ENCODE measurements around the gene VWA5B1.

The VWA5B1 gene

DNA sequence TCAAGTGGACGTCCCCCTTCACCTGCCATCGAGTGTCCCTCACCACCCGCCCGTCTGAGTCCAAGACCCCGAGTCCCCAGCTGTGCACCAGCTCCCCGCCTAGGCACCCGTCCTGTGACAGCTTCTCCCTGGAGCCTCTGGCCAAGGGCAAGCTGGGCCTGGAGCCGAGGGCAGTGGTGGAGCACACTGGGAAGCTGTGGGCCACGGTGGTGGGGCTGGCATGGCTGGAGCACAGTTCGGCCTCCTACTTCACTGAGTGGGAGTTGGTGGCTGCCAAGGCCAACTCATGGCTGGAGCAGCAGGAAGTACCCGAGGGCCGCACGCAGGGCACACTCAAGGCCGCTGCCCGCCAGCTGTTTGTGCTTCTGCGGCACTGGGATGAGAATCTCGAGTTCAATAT lies 63.2 kb downstream of the VWA5B1 start:
- no peak overlapping the region for H3K27ac Mint-ChIP-seq
- H3K36me3 Mint-ChIP-seq (ENCODE audit: low read depth): no peaks in the 10 kb centered on the region
- H3K4me3 Mint-ChIP-seq: no peak overlapping the region
- DNase-seq (ENCODE audit: low spot score): no peak
- H3K4me1 Mint-ChIP-seq (ENCODE audit: low read depth): no peaks in the 10 kb centered on the region
- H3K9me3 Mint-ChIP-seq: no peaks in the 10 kb centered on the region
- peaks cover 15% of the 10 kb centered on the region for H3K27me3 Mint-ChIP-seq (ENCODE audit: low read depth)

DNA sequence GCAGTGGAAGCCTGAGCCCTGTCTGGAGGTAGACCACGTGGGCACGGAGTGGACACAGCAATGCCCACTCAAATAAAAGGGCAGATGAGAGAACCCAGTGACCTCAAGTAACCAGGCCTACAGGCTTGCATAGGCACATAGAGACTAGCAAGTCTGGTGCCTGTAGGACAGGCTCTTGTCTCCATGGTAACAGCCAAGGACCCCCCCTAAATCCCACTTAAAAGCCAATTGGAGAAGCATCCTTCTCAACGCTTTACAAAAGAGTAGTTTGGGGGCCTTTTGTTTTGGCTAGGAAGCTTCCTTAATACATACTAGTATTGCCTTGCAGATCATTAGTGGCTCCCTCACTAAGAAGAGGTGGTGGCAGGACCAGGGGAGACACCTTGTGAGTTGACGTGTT lies 63.9 kb downstream of the VWA5B1 start:
- H3K27me3 Mint-ChIP-seq (ENCODE audit: low read depth): peaks cover 23% of the 10 kb centered on the region
- H3K36me3 Mint-ChIP-seq (ENCODE audit: low read depth): no peaks in the 10 kb centered on the region
- H3K9me3 Mint-ChIP-seq: no peaks in the 10 kb centered on the region
- H3K4me3 Mint-ChIP-seq: no peak overlapping the region
- DNase-seq (ENCODE audit: low spot score): no peak
- H3K4me1 Mint-ChIP-seq (ENCODE audit: low read depth): peaks cover 6% of the 10 kb centered on the region
- H3K27ac Mint-ChIP-seq: no peak overlapping the region

DNA sequence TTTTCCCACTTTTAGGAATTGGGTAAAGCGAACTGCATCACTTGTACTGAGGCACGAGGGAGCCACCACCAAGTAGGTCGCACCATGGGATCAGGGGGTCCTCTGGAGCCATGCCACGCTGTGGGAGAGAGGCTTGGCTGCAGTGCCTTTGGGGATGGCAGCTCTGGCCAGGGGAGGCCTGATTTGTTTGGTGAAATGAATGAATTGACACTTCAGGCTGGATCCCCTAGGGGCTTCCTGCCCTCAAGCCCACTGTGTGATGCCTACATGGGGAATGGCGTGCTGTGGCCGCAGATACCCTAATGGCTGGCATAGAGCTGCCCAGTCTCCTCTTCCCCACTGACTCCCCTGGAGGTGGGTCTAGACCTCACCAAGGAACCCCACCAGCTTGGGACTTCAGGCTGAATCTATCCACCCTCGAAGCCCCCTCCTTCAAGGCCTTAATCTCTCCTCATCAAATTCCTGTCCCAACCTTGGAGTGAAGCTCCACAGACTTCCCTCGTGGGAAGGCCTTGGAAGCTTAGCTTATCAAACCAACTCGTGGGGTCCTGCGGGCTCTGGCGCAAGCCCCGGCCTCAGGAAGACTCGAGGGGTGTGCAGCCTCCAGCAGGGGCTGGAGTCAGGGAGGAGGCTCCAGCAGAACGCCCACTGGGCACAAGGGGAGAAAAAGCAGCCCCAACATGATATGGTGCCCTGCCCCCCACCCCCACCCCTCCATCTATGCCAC lies 64.6 kb downstream of the VWA5B1 start:
- no peak for DNase-seq (ENCODE audit: low spot score)
- Mint-ChIP-seq H3K9me3 (no peaks in the 10 kb centered on the region), H3K36me3 (ENCODE audit: low read depth) (no peaks in the 10 kb centered on the region), H3K27me3 (ENCODE audit: low read depth) (peaks cover 27% of the 10 kb centered on the region), H3K27ac (no peak overlapping the region), H3K4me3 (no peak overlapping the region), H3K4me1 (ENCODE audit: low read depth) (peaks cover 7% of the 10 kb centered on the region)

DNA sequence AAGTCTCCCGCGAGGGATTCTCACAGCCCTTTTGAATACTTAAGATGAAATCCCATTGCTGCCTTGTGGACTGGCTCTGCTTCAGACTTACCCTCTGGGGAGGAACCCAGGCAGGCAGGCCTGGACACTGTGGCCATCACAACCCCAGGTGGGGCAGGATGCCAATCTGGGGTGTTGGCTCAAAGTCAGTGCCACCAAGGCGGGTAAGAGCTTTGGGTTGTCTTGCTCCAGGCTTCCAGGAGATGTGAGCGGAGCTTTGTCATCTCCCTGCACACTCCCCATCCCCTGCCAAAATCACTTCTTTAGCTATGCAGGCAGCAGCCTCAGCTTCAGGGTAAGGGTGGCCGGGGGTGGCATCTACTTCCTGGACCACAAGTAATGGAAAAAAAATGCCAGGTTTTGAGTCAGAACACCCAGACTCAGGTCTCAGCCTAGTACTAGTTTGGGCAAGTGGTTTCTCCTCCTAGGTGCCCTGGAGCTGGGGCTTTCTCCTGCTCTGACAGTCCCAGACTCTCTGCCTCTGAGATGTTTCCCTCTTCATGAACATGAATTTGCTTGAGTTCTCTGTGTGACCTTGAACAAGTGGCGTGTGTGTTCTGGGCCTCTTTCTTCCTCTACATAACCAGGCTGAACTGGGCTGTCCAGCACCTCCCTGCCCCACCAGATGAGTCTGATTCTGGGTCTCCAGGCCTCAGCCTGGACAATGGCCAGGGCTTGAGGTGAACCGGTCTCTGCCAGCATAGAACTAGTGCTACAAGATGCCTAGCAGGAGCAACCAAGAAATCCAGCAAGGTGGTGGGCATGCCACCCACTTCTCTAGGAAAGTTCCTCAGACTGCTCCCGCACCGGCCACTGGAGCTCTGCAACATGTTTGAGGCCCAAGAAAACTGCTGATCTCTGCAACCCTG lies 65.4 kb downstream of the VWA5B1 start:
- Mint-ChIP-seq H3K4me3 (no peak overlapping the region), H3K36me3 (ENCODE audit: low read depth) (no peaks in the 10 kb centered on the region), H3K27me3 (ENCODE audit: low read depth) (peaks cover 31% of the 10 kb centered on the region), H3K4me1 (ENCODE audit: low read depth) (peaks cover 7% of the 10 kb centered on the region), H3K27ac (no peak overlapping the region), H3K9me3 (no peaks in the 10 kb centered on the region)
- no peak for DNase-seq (ENCODE audit: low spot score)

DNA sequence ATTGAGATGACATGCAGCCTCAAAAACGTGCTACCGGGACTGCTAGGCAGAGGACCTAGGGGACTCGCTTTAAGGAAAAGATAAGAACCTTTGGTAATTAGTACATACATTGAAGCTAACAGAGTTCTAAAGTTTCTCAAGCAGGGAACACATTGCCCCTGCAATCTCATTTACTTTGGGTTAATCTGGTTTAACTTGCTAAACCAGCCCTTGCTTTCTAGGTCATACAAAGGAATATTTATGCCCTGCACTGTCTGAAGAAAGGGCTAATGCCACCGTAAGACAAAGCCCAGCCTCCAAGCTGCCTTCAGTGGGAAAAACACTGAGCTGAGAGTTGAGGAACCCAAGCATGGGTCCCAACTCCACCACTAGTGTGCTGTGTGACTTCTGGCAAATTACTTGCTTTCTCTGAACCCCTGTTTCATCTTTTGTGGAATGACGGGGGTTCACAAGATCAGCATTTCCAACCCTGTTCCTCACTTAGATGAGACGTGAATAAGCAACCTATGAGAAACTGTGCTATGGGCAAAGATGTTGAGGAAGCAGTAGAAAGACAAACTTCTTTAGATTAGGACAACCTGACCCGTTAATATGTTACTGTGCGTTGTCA lies 66.3 kb downstream of the VWA5B1 start:
- DNase-seq (ENCODE audit: low spot score): no peak
- Mint-ChIP-seq H3K9me3 (no peaks in the 10 kb centered on the region), H3K36me3 (ENCODE audit: low read depth) (no peaks in the 10 kb centered on the region), H3K27ac (no peak overlapping the region), H3K4me1 (ENCODE audit: low read depth) (peaks cover 7% of the 10 kb centered on the region), H3K27me3 (ENCODE audit: low read depth) (peaks cover 34% of the 10 kb centered on the region), H3K4me3 (no peak overlapping the region)

DNA sequence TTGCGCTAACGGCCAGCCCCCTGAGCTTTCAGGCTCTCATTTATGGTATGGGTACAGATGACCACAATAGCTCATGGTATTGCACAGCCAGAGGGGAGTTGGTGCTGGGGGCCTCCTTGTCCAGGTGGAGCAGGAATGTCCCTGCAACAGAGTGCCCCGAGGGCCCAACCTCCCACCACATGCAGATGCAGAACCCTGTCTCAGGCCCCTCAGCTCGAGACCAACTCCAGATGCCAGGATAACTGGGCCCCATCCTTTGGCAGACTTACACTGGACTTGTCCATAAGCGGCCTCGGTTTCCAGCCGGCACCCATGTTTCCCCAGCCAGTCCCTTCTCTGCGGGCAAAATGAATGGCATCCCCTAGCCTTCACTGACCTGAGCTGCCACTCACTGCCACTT lies 67.1 kb downstream of the VWA5B1 start:
- H3K27me3 Mint-ChIP-seq (ENCODE audit: low read depth): peaks cover 42% of the 10 kb centered on the region

DNA sequence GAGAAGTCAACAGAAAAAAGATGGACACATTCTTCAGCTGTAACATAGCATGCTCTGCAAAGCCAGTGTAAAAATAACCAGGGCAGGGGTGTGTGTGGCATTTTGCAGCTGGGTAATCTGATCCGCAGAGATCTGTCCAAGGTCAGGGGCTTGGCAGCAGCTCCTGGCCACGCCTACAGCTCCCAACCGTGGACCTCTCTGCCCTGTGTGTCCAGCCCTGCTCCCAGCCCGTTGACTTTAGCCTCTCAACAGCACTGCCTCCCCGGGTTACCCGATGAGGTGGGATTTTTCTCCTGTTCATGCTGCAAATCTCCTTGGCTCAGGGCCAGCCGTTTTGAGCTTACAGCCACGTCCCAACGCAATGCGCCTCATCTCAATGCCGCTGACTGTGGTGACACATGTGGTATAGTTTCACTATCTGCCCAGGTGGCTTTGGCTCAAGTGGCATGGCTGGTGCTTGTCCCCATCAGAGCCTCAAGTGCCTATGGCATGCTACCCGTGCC lies 68.1 kb downstream of the VWA5B1 start:
- H3K27ac Mint-ChIP-seq: no peak overlapping the region
- H3K9me3 Mint-ChIP-seq: no peaks in the 10 kb centered on the region
- no peak for DNase-seq (ENCODE audit: low spot score)
- H3K4me1 Mint-ChIP-seq (ENCODE audit: low read depth): peaks cover 7% of the 10 kb centered on the region
- no peaks in the 10 kb centered on the region for H3K36me3 Mint-ChIP-seq (ENCODE audit: low read depth)
- peaks cover 47% of the 10 kb centered on the region for H3K27me3 Mint-ChIP-seq (ENCODE audit: low read depth)
- H3K4me3 Mint-ChIP-seq: no peak overlapping the region

More for the DNA sequence above, 67.1 kb downstream of the VWA5B1 start:
- H3K9me3 Mint-ChIP-seq: no peaks in the 10 kb centered on the region
- H3K36me3 Mint-ChIP-seq (ENCODE audit: low read depth): no peaks in the 10 kb centered on the region
- DNase-seq (ENCODE audit: low spot score): no peak
- peaks cover 7% of the 10 kb centered on the region for H3K4me1 Mint-ChIP-seq (ENCODE audit: low read depth)
- H3K27ac Mint-ChIP-seq: no peak overlapping the region
- no peak overlapping the region for H3K4me3 Mint-ChIP-seq

DNA sequence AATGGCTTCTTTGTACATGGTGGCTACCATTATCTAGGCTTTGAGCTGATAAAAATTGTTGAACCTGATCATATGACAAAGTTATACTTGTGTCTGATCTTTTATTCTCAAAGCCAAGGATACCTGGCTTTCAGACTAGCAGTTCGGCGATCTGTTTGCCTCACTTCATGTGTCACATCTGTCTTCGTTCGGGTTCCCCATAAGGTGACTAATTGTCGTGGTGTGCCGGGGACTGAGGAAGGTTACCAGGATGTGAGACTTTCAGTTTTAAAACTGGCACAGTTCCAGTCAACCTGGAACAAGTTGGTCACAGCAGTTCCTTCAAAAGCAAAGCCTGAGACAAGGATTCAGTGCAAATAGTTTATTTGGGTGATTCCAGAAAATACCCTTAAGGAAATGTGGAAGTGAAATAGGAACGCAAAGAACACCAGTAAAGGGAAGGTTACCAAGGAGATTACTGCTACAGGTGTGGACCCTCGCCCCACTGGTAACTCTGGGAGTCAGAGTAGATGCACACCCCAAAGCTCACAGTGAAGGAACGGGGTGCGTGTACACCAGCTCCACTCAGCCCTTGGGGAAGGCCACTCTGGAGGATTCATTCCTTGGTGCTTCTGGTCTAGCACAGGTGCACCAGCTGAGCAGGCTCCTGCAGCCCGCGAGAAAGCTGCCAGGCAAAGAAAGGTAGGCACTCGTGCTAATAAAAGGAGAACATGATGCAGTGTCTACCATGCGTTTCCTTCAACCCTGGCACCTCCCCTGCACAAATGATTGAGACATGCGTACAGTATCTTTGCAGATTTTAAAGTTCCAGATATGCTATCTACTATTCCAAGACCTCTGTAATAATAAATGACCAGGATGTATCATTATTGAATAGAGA lies 69.0 kb downstream of the VWA5B1 start:
- peaks cover 7% of the 10 kb centered on the region for H3K4me1 Mint-ChIP-seq (ENCODE audit: low read depth)
- H3K36me3 Mint-ChIP-seq (ENCODE audit: low read depth): no peaks in the 10 kb centered on the region
- H3K27me3 Mint-ChIP-seq (ENCODE audit: low read depth): peaks cover 55% of the 10 kb centered on the region
- H3K9me3 Mint-ChIP-seq: no peaks in the 10 kb centered on the region
- DNase-seq (ENCODE audit: low spot score): peak; percentile 56
- H3K4me3 Mint-ChIP-seq: no peak overlapping the region
- no peak overlapping the region for H3K27ac Mint-ChIP-seq

DNA sequence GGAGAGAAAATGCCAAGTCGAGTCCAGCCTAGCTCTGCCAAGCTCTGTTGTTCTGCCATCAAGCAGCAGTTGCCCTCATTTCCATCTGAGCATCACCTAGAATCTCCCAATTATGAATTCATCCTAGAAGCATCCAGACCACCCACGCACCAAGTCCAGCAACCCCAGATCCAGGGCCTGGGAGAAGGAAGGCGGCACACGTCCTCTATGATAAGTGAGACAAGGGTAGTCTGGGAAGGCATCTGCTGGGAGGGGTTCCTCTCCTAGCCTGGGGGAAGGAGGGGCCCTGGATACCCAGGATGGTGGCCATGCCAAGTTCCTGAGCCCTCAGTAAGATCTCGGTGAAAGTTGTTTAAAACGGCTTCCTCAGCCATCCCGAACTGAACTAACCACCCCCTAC lies 70.7 kb downstream of the VWA5B1 start:
- Mint-ChIP-seq H3K9me3 (no peaks in the 10 kb centered on the region), H3K36me3 (ENCODE audit: low read depth) (no peaks in the 10 kb centered on the region), H3K4me3 (no peak overlapping the region), H3K27me3 (ENCODE audit: low read depth) (peaks cover 64% of the 10 kb centered on the region), H3K4me1 (ENCODE audit: low read depth) (peaks cover 7% of the 10 kb centered on the region), H3K27ac (no peak overlapping the region)
- DNase-seq (ENCODE audit: low spot score): no peak

DNA sequence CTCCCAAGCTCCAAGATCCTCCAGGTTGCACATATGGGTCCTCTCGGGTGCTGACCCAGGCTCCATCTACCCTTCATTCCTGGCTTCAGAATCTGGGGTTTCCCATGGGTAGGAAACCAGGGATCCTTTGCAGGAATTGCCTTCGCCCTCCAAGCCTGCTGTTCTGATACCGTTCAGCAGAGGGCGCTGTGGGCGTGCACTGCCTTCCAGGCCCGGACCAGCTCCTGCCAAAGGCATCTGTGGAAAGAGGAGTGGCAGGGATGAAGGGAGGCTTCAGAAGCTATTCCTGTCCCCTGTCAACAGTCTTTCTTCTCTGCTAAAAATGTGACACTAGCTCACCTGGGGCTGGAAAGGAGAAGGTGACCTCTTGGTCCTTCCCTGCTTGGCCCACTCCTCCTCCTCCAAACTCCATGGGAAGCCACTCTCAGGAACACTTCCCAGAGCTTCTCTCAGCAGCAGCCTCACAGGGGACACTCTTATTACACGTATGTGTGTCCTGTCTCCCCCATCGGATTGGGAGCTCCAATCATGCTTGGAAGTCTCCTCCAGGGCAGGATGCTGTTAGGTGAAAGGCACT lies 71.2 kb downstream of the VWA5B1 start:
- H3K27ac Mint-ChIP-seq: no peak overlapping the region
- peaks cover 62% of the 10 kb centered on the region for H3K27me3 Mint-ChIP-seq (ENCODE audit: low read depth)
- no peaks in the 10 kb centered on the region for H3K9me3 Mint-ChIP-seq
- no peak overlapping the region for H3K4me3 Mint-ChIP-seq
- DNase-seq (ENCODE audit: low spot score): no peak
- H3K36me3 Mint-ChIP-seq (ENCODE audit: low read depth): no peaks in the 10 kb centered on the region
- H3K4me1 Mint-ChIP-seq (ENCODE audit: low read depth): peaks cover 7% of the 10 kb centered on the region

DNA sequence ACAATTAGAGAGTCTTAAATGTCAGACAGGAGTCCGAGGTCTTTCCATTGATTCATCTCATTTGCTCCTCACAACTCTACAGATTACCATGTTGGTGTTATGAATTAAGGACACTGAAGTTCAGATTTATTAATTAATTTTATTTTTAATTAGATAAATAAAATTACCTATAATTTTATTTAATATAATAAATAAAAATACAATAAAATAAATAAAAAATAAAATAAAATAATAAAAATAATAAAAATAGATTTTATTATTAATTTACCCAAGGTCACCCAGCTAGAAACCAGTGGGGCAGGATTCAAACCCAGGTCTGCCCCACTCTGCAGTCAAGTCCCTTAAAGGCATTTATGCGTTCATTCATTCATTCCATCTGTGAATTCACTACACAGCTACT lies 72.2 kb downstream of the VWA5B1 start:
- H3K27ac Mint-ChIP-seq: no peak overlapping the region
- H3K4me3 Mint-ChIP-seq: no peak overlapping the region
- no peaks in the 10 kb centered on the region for H3K9me3 Mint-ChIP-seq
- H3K36me3 Mint-ChIP-seq (ENCODE audit: low read depth): no peaks in the 10 kb centered on the region
- H3K27me3 Mint-ChIP-seq (ENCODE audit: low read depth): peaks cover 70% of the 10 kb centered on the region
- peaks cover 7% of the 10 kb centered on the region for H3K4me1 Mint-ChIP-seq (ENCODE audit: low read depth)
- DNase-seq (ENCODE audit: low spot score): no peak

DNA sequence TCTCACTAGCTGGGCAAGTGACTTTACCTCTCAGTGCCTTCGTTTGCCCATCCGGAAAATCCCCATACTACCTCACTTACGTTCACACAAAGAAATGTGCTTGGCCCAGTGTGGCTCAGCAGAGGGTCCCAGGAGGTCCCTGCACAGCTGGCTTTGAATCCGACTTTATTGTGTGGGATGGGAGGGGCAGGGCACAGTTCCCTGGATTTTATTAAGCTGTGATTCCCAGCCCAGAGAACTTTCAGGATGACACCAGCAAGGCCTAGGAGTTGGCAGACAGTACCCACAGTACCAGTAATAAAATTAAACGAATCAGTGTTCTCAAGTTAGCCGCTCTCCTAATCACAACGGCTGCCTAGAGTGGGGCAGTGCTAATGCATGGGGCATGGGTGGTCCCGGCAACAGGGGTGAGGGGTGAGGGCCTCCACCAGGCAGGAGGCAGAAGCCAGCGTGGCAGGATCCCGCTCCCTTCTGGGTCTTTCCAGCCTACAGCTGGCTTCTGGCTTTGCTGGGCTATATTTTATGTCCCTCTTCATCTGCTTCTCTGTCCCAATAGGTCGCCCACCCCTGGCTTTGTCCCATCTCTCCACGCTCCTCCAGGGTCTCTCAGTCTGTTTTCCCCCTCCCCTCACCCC lies 74.9 kb downstream of the VWA5B1 start:
- no peak overlapping the region for H3K27ac Mint-ChIP-seq
- H3K4me3 Mint-ChIP-seq: no peak overlapping the region
- no peaks in the 10 kb centered on the region for H3K4me1 Mint-ChIP-seq (ENCODE audit: low read depth)
- DNase-seq (ENCODE audit: low spot score): no peak
- no peaks in the 10 kb centered on the region for H3K36me3 Mint-ChIP-seq (ENCODE audit: low read depth)
- H3K9me3 Mint-ChIP-seq: no peaks in the 10 kb centered on the region
- peaks cover 58% of the 10 kb centered on the region for H3K27me3 Mint-ChIP-seq (ENCODE audit: low read depth)

DNA sequence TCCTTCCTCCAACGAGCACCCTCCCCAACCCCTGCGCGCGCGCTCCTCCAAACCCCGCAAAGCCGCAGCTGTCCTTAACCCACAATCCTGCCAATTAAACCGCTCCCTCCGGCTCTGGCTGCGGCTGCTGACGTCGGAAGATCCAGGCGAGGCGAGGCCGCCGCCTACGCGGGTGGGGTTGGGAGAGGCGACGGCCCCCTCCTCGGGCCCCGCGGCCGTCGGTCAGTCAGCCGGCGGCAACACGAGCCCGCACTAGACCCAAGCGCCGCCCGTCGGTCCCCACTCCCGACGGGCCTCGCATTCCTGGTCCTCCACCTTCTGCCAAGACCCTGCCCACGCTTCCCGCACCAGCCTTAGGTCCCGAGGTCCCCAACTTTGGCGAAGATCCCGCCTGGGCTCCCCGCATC lies 75.4 kb downstream of the VWA5B1 start:
- H3K4me1 Mint-ChIP-seq (ENCODE audit: low read depth): no peaks in the 10 kb centered on the region
- no peaks in the 10 kb centered on the region for H3K36me3 Mint-ChIP-seq (ENCODE audit: low read depth)
- no peak overlapping the region for H3K27ac Mint-ChIP-seq
- H3K4me3 Mint-ChIP-seq: no peak overlapping the region
- no peaks in the 10 kb centered on the region for H3K9me3 Mint-ChIP-seq
- H3K27me3 Mint-ChIP-seq (ENCODE audit: low read depth): peaks cover 58% of the 10 kb centered on the region
- DNase-seq (ENCODE audit: low spot score): no peak

All from T-helper 2 cell treated with Interferon-gamma antibody and Interleukin-4, amounts not matched to agents 5 μg/mL and 100 μg/mL, for 36 hours (primary cell).